ENCODE data around the gene CPPED1. TPM values are rescaled to one million over a fixed set of nuclear protein-coding genes. Genes with fewer than 3 reads are reported as not detected.
"Not testable (repeated sequence)": the region's sequence is repeated elsewhere in the genome, so short reads cannot be mapped to it uniquely, and the experiment has no call there.

The CPPED1 gene
- 8.0 and 10.4 TPM in 2 replicates for total RNA-seq (2014; rRNA removed; shearing (Covaris generic))

- peak; percentile 92 for DNase-seq (ENCODE audit: low read depth)
Measured at GRCh38 chr16:12803203-12804093, at the start of gene CPPED1. Gene CPPED1, minus strand, starts transcription at chr16:12803887. Its CDS starts 111 bp downstream, at chr16:12803776.

DNA sequence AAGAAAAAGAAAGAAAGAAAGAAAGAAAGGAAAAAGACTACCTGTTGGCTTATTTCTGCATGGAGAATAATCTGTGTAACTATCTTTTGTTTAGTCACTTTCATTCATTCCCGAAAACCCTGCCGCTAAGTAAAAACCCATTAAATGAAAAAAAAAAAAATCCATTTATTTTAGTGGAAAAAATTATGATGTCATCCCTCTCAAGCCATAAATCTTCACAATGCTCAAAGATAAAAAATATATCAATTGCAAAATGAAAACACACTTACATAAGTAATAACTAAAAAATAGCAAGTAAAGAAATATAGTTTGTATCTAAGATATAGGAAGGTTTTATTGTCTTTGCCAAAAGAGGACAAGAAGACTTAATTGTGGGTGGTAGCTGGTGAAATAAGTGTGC lies 46.5 kb upstream of the CPPED1 start:
- no peak for DNase-seq (ENCODE audit: low read depth)

GRCh38 chr16:12846592-12846991 lies 42.9 kb upstream of the CPPED1 start:
- DNase-seq (ENCODE audit: low read depth): no peak

DNA sequence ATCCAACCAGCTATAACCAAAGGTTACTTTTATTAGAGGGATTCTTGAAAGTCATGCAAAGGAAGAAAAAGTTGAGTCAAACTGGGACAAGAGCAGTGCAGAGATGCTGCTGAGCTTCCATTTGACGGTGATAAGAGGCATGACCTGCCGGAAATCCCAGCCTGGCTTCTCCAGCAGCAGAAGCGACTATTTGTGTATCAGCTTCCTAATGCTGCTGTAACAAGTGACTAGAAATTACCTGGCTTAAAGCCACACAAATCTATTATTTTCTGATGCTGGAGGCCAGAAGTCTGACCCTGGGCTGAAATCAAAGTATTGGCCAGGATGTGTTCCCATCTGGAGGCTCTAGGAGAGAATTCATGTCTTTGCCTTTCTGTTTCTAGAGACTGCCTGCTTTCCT lies 41.6 kb upstream of the CPPED1 start:
- no peak for DNase-seq (ENCODE audit: low read depth)

DNA sequence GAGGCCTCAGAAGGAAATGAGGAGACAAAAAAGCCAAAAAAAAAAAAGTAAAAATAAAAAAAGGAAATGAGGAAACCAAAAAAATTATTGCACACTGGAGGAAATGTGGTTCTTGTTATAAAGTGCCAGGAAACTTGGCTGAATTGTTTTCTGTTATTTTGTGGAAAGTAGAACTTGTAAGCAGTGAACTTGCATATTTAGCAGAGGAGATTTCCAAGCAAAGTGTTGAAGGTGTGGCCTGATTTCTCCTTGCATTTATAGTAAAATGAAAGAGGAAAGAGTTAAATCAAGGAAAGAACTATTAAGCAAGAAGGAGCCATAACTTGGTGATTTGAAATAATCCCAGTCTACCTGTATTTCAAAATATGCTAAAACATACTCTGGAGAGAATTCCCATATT lies 34.1 kb upstream of the CPPED1 start:
- DNase-seq (ENCODE audit: low read depth): no peak

DNA sequence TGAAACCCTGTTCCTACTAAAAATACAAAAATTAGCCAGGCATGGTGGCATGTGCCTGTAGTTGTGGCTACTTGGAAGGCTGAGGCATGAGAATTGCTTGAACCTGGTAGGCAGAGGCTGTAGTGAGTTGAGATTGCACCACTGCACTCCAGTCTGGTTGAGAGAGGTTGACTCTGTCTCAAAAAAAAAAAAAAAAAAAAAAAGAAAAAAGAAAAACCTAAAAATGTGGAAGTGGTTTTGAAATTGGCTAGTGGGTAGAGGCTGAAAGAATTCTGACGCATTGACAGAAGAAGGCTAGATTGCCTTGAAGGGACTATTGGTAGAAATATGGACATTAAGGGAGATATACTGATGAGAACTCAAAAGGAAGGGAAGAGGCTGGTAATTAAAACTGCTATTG lies 33.6 kb upstream of the CPPED1 start:
- DNase-seq (ENCODE audit: low read depth): no peak

GRCh38 chr16:12833926-12834325 lies 30.2 kb upstream of the CPPED1 start:
- DNase-seq (ENCODE audit: low read depth): peak; percentile 90

GRCh38 chr16:12829096-12829888 lies 25.6 kb upstream of the CPPED1 start:
- DNase-seq (ENCODE audit: low read depth): no peak

DNA sequence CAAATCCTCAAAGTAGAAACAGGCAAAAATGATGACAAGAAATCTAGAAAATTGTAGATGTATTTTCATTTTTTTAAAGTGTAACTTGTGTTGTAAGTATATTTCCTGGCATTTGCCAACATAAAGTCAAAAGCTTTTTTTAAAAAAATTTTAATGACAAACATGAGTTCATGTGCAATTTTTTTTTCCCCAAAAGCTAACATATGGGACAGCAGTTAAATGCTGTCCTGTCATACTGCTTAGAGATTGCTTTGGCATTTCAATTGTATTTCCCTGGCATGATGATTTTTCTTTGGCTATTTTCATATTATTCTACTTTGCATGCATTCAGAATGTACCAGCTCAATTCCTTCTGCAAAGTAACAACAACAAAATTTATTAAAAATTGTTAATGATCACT lies 24.5 kb upstream of the CPPED1 start:
- DNase-seq (ENCODE audit: low read depth): no peak

GRCh38 chr16:12826559-12826958 lies 22.9 kb upstream of the CPPED1 start:
- no peak for DNase-seq (ENCODE audit: low read depth)

DNA sequence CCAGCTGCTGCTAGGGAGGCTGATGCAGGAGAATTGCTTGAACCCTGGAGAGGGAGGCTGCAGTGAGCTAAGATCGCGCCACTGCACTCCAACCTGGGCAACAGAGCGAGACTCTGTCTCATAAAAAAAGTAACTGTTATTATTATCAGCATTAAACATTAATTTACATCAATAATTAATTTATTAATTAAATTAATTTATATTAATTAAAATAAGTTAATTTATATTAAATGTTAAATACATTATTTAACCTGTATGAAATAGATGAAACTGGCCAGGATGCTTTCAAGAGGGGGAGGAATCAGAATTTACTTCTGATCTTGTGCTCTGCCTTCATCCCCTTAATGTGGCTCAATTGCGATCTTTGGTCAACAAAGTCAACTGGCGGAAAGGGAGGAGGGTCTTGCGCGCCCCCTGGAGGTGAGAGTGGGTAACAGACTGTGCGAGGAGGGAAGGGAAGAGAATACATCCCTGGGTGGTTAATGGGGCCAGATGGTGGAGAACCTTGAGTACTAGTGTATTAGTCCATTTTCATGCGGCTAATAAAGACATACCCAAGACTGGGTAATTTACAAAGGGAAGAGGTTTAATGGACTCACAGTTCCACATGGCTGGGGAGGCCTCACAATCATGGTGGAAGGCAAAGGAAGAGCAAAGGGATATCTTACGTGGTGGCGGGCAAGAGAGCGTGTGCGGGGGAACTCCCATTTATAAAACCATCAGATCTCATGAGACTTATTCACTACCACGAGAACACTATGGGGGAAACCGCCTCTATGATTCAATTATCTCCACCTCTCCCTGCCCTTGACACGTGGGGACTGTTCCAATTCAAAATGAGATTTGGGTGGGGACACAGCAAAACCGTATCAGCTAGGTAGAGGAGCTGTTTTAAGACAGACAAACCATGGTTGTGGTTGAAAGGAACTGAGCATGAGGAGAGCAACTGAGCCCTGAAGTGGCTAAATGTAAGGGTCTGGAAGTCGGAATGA lies 15.7 kb upstream of the CPPED1 start:
- peak; percentile 63 for DNase-seq (ENCODE audit: low read depth)

GRCh38 chr16:12818326-12818725 lies 14.6 kb upstream of the CPPED1 start:
- DNase-seq (ENCODE audit: low read depth): no peak

- not testable (repeated sequence) for DNase-seq (ENCODE audit: low read depth)
Measured at GRCh38 chr16:12816791-12817214, 13.1 kb upstream of the CPPED1 start.

- DNase-seq (ENCODE audit: low read depth): no peak
Measured at GRCh38 chr16:12815361-12815760, 11.7 kb upstream of the CPPED1 start.

DNA sequence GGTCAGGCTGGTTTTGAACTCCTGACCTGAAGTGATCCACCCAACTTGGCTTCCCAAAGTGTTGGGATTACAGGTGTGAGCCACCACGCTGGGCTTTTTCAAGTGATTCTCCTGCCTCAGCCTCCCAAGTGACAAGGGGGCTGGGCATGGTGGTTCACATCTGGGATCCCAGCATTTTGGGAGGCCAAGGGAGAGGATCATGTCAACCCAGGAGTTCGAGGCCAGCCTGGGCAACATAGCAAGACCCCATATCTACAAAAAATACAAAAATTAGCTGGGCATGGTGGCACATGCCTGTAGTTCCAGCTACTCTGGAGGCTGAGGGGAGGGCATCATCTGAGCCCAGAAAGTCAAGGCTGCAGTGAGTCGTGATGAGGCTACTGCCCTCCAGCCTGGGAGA lies 10.0 kb upstream of the CPPED1 start:
- not testable (repeated sequence) for DNase-seq (ENCODE audit: low read depth)

GRCh38 chr16:12813321-12813720 lies 9.6 kb upstream of the CPPED1 start:
- DNase-seq (ENCODE audit: low read depth): not testable (repeated sequence)

- DNase-seq (ENCODE audit: low read depth): no peak
Measured at GRCh38 chr16:12811441-12812383, 8.0 kb upstream of the CPPED1 start.

GRCh38 chr16:12805066-12805465 lies 1.4 kb upstream of the CPPED1 start:
- DNase-seq (ENCODE audit: low read depth): no peak

DNA sequence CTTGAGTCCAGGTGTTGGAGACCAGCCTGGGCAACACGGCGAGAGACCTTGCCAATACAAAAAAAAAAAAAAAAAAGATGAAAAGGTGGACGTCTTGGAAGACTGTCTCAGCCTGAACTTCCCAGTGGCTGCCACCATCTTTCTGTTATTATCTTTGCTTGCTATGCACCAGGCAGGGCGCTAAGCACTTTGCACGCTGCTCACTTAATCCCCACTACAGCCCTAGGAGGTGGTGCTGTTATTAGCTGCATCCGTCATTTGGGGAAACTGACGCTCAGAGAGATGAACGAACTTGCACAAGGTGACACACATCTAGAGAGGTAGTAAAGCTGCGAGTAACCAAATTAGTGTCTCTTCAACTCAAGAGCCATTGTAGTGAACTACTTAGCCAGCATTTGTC lies 708 bp upstream of the CPPED1 start:
- DNase-seq (ENCODE audit: low read depth): no peak

DNA sequence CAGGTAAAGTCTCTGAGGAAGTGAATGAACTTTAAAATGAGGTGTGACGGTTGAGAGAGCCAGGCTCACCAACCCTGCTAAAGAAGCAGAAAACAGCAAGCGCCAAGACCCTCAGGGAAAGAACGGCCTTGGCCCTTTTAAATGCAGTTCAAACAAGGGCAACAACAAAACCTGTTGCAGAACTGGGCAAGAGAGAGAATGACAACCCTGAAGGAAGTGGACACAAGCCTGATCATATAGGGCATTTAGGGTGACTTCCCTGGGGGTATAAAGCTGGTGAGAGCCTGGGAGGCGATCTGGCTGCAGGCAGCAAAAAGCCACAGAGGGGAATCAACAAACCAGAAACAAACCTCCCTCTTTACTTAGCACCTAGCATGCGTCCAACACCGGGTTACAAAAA lies 1.0 kb downstream of the CPPED1 start:
- no peak for DNase-seq (ENCODE audit: low read depth)
